Esophagus muscularis mucosa (tissue), 4 donors: ENCODE data around the gene HLA-DPA1. TPM values are rescaled to one million over a fixed set of nuclear protein-coding genes. Genes with fewer than 3 reads are reported as not detected.

Experiments used
- DNase-seq: peaks from one replicate; pipeline ENCODE4 v3.0.0-alpha.2; 2017; ENCODE audit errors: extremely low spot score
- H3K27ac ChIP-seq, 4 donors: fragments of 200-600 bp; sonication (generic); replicated peaks in 1 of 4; 1 replicate in 3 of 4; 2 replicates in 1 of 4; pipeline ENCODE4 v1.5.1; 2016 to 2019; ENCODE audit warnings: mild to moderate bottlenecking in 1 of 4
- H3K27me3 ChIP-seq, 4 donors: fragments of 200-600 bp; sonication (generic); one replicate each; pipeline versions ENCODE4 v1.5.1 to v1.6.0; 2016 to 2019
- H3K36me3 ChIP-seq, 4 donors: fragments of 200-600 bp; sonication (generic); one replicate each; pipeline ENCODE4 v1.5.1; 2016 to 2019
- H3K4me1 ChIP-seq, 4 donors: fragments of 200-600 bp; sonication (generic); one replicate each; pipeline ENCODE4 v1.5.1; 2016 to 2019
- H3K4me3 ChIP-seq, 4 donors: fragments of 200-600 bp; sonication (generic); 1 replicate in 2 of 4; 2 replicates in 2 of 4; pipeline ENCODE4 v1.5.1; 2016 to 2019; ENCODE audit warnings: mild to moderate bottlenecking in 4 of 4, moderate library complexity in 1 of 4
- H3K9me3 ChIP-seq, 4 donors: fragments of 200-600 bp; sonication (generic); 1 replicate in 3 of 4; 2 replicates in 1 of 4; pipeline ENCODE4 v1.5.1; 2016 to 2019
- CTCF ChIP-seq, 3 experiments: fragments of 200-600 bp in 2 of 3; fragments of 450-650 bp in 1 of 3; sonication (generic) in 2 of 3; IDR thresholded peaks; one replicate each; pipeline ENCODE4 v1.5.1; 2017 to 2019; ENCODE audit warnings: antibody characterized with exemption in 3 of 3, mild to moderate bottlenecking in 2 of 3, moderate library complexity in 1 of 3
- EP300 ChIP-seq: sonication (generic); formaldehyde crosslinking; IDR thresholded peaks from one replicate; pipeline ENCODE4 v1.6.1; 2017; ENCODE audit warnings: antibody characterized with exemption
- POLR2A ChIP-seq: fragments of 450-650 bp; IDR thresholded peaks from one replicate; pipeline ENCODE4 v1.6.1; 2017; ENCODE audit warnings: antibody characterized with exemption, moderate library complexity, mild to moderate bottlenecking, low read depth
- POLR2AphosphoS5 ChIP-seq, 2 donors: sonication (generic); formaldehyde crosslinking; IDR thresholded peaks; one replicate each; pipeline ENCODE4 v1.6.1; 2017; ENCODE audit warnings: antibody characterized with exemption in 2 of 2
- WGBS: methylation state at CpG from one replicate; pipeline ENCODE4 v1.1.5; 2018; 5-methylcytosine and 5-hydroxymethylcytosine counted together
- intact Hi-C: fragments of 100-400 bp; cut with DNase I; formaldehyde crosslinking; loops from one replicate; pipeline ENCODE4 v1.15.1; 2023
- total RNA-seq, 4 donors: library from RNA; depleted of rRNA; stranded (reverse); fragments of >200 nt; gene quantifications; one replicate each; pipeline versions ENCODE4 v1.1.0 to v1.2.1, GENCODE V29; 2016

HLA-DPA1 gene
- total RNA-seq, 4 donors from 2014 or later: 28.5 to 91.3 (median 65.9) TPM

- 76% methylated on average over 11 of the region's 11 CpGs for WGBS
- no peaks in the 10 kb centered on the region for H3K9me3 ChIP-seq
- intact Hi-C loops: loop anchor here (5.0 kb wide), 1 partner anchor 232 kb away; no protein-coding TSS in a partner anchor
- H3K27ac ChIP-seq: peak overlapping the region in 3 of 4 donors; percentile 1 to 22 (median 3)
- no peak for DNase-seq
- no peak overlapping the region for H3K4me3 ChIP-seq
- TF ChIP-seq EP300 (no peak), CTCF (IDR thresholded peaks at IDR 0.05) (no peak), POLR2AphosphoS5 (IDR thresholded peaks at IDR 0.05) (no peak), POLR2A (no peak)
- peaks cover 0 to 56% (median 2%) of the 10 kb centered on the region in 4 donors for H3K27me3 ChIP-seq
- no peaks in the 10 kb centered on the region for H3K36me3 ChIP-seq
- peaks cover 26 to 35% (median 33%) of the 10 kb centered on the region in 4 donors for H3K4me1 ChIP-seq
Measured at GRCh38 chr6:33015798-33016197, 57.7 kb downstream of the HLA-DPA1 start.

GRCh38 chr6:33014841-33015634 is 58.4 kb downstream of the HLA-DPA1 start:
- H3K36me3 ChIP-seq: no peaks in the 10 kb centered on the region
- H3K9me3 ChIP-seq: no peaks in the 10 kb centered on the region
- TF ChIP-seq POLR2A (no peak), EP300 (no peak), CTCF (IDR thresholded peaks at IDR 0.05) (peak; percentile 85 to 88 (median 87)), POLR2AphosphoS5 (IDR thresholded peaks at IDR 0.05) (no peak)
- H3K4me3 ChIP-seq: no peak overlapping the region
- H3K4me1 ChIP-seq: peaks cover 26 to 31% (median 28%) of the 10 kb centered on the region in 4 donors
- intact Hi-C loops: loop anchor here (5.0 kb wide), 3 partner anchors 67 to 232 kb away; no protein-coding TSS in a partner anchor
- H3K27ac ChIP-seq: peak overlapping the region in 2 of 4 donors; percentile 3 to 22
- 14% methylated on average over 6 of the region's 6 CpGs for WGBS
- H3K27me3 ChIP-seq: peaks cover 0 to 64% (median 4%) of the 10 kb centered on the region in 4 donors
- no peak for DNase-seq

Other genes starting within 250 kb of the HLA-DPA1 start
- gene TAP2, start 234.9 kb downstream of the HLA-DPA1 start, total RNA-seq: 10 to 100 TPM in 3 of 4 donors, 1 to 10 TPM in 1; 8.6 to 16.3 (median 13.4) TPM
- gene PSMB8, start 229.6 kb downstream of the HLA-DPA1 start, total RNA-seq: 10 to 100 TPM; 25.7 to 38.4 (median 32.4) TPM
- 10 to 100 TPM; 28.7 to 45.7 (median 34.8) TPM for gene TAP1, start 219.9 kb downstream of the HLA-DPA1 start, total RNA-seq
- 10 to 100 TPM in 3 of 4 donors, 1 to 10 TPM in 1; 9.1 to 26.2 (median 20.5) TPM for gene PSMB9, start 219.5 kb downstream of the HLA-DPA1 start, total RNA-seq
- gene HLA-DMB, start 132.6 kb downstream of the HLA-DPA1 start, total RNA-seq: 10 to 100 TPM in 2 of 4 donors, 1 to 10 TPM in 2; 8.0 to 17.2 (median 11.0) TPM
- gene HLA-DMA, start 120.6 kb downstream of the HLA-DPA1 start, total RNA-seq: 10 to 100 TPM; 17.2 to 26.0 (median 21.6) TPM
- gene BRD2, start 105.1 kb downstream of the HLA-DPA1 start, total RNA-seq: 100 to 1,000 TPM; 107 to 148 (median 118) TPM
- gene HLA-DOA, start 64.1 kb downstream of the HLA-DPA1 start, total RNA-seq: 10 to 100 TPM in 2 of 4 donors, 1 to 10 TPM in 2; 3.8 to 11.5 (median 8.3) TPM
- gene HLA-DPB1, start 2.3 kb upstream of the HLA-DPA1 start, total RNA-seq: 10 to 100 TPM; 38.6 to 95.8 (median 61.7) TPM
- 1 to 10 TPM in 1 of 4 donors, under 1 TPM in 2, not detected in 1; 0.17 to 1.1 (median 0.19) TPM for gene COL11A2, start 118.8 kb upstream of the HLA-DPA1 start, total RNA-seq
- 10 to 100 TPM; 21.5 to 34.1 (median 32.2) TPM for gene RXRB, start 127.0 kb upstream of the HLA-DPA1 start, total RNA-seq
- gene SLC39A7, start 127.2 kb upstream of the HLA-DPA1 start, total RNA-seq: 10 to 100 TPM; 43.6 to 80.1 (median 62.3) TPM
- gene HSD17B8, start 131.0 kb upstream of the HLA-DPA1 start, total RNA-seq: 10 to 100 TPM in 3 of 4 donors, 1 to 10 TPM in 1; 2.0 to 15.0 (median 12.9) TPM
- gene RING1, start 134.9 kb upstream of the HLA-DPA1 start, total RNA-seq: 10 to 100 TPM; 15.0 to 25.3 (median 20.6) TPM
- 10 to 100 TPM; 22.5 to 34.9 (median 31.8) TPM for gene VPS52, start 198.2 kb upstream of the HLA-DPA1 start, total RNA-seq
- gene RPS18, start 198.4 kb upstream of the HLA-DPA1 start, total RNA-seq: 1,000 to 10,000 TPM; 1,642 to 3,082 (median 2,562) TPM
- 10 to 100 TPM; 13.1 to 26.8 (median 24.2) TPM for gene B3GALT4, start 203.5 kb upstream of the HLA-DPA1 start, total RNA-seq
- 10 to 100 TPM; 30.5 to 42.6 (median 35.7) TPM for gene WDR46, start 215.6 kb upstream of the HLA-DPA1 start, total RNA-seq
- 10 to 100 TPM; 29.1 to 54.2 (median 43.7) TPM for gene PFDN6, start 216.0 kb upstream of the HLA-DPA1 start, total RNA-seq
- 10 to 100 TPM; 38.2 to 89.3 (median 65.3) TPM for gene RGL2, start 225.3 kb upstream of the HLA-DPA1 start, total RNA-seq
- 100 to 1,000 TPM in 1 of 4 donors, 10 to 100 TPM in 3; 69.8 to 150 (median 86.6) TPM for gene TAPBP, start 240.4 kb upstream of the HLA-DPA1 start, total RNA-seq
- 10 to 100 TPM; 12.9 to 24.2 (median 15.8) TPM for gene ZBTB22, start 244.1 kb upstream of the HLA-DPA1 start, total RNA-seq
- 10 to 100 TPM; 29.5 to 51.1 (median 40.9) TPM for gene DAXX, start 249.3 kb upstream of the HLA-DPA1 start, total RNA-seq